Tibial nerve (tissue), 4 donors: Measurements from ENCODE around the gene RNF14. TPM values are rescaled to one million over a fixed set of nuclear protein-coding genes. Genes with fewer than 3 reads are reported as not detected.

Source experiments
- DNase-seq, 2 donors: peaks; one replicate each; pipeline ENCODE4 v3.0.0-alpha.2; 2019; ENCODE audit warnings: low spot score in 2 of 2
- H3K27ac ChIP-seq, 4 donors: fragments of 200-600 bp; sonication (generic) in 3 of 4; one replicate each; pipeline ENCODE4 v1.5.1; 2017 to 2019; ENCODE audit warnings: mild to moderate bottlenecking in 1 of 4
- H3K27me3 ChIP-seq, 2 donors: fragments of 200-600 bp; sonication (generic) in 1 of 2; one replicate each; pipeline versions ENCODE4 v1.5.1 to v1.6.0; 2017 to 2019
- H3K36me3 ChIP-seq, 3 donors: fragments of 200-600 bp; sonication (generic); one replicate each; pipeline ENCODE4 v1.5.1; 2018 to 2019
- H3K4me1 ChIP-seq, 4 donors: fragments of 200-600 bp; sonication (generic) in 3 of 4; one replicate each; pipeline ENCODE4 v1.5.1; 2017 to 2019
- H3K4me3 ChIP-seq, 4 donors: fragments of 200-600 bp; sonication (generic) in 3 of 4; one replicate each; pipeline ENCODE4 v1.5.1; 2017 to 2019; ENCODE audit warnings: mild to moderate bottlenecking in 1 of 4, moderate library complexity in 1 of 4
- H3K9me3 ChIP-seq, 4 donors: fragments of 200-600 bp; sonication (generic) in 3 of 4; one replicate each; pipeline ENCODE4 v1.5.1; 2017 to 2019
- EP300 ChIP-seq, 2 donors: sonication (generic); formaldehyde crosslinking; IDR thresholded peaks; one replicate each; pipeline ENCODE4 v1.6.1; 2017; ENCODE audit warnings: antibody characterized with exemption in 2 of 2, mild to moderate bottlenecking in 1 of 2
- POLR2A ChIP-seq, 2 donors: fragments of 450-650 bp; IDR thresholded peaks; one replicate each; pipeline ENCODE4 v1.6.1; 2017; ENCODE audit warnings: antibody characterized with exemption in 2 of 2, mild to moderate bottlenecking in 2 of 2, moderate library complexity in 2 of 2
- WGBS, 2 donors: methylation state at CpG; one replicate each; pipeline ENCODE4 v1.1.5; 2018; 5-methylcytosine and 5-hydroxymethylcytosine counted together
- total RNA-seq, 4 donors: library from RNA; depleted of rRNA; stranded (reverse); fragments of >200 nt; gene quantifications; one replicate each; pipeline ENCODE4 v1.1.0, GENCODE V29; 2016
- TF ChIP-seq, protein P1 (sequence below), 5 experiments: fragments of 200-600 bp in 3 of 5; fragments of 450-650 bp in 2 of 5; sonication (generic) in 3 of 5; IDR thresholded peaks; one replicate each; pipeline ENCODE4 v1.5.1; 2016 to 2019; ENCODE audit warnings: antibody characterized with exemption in 5 of 5, mild to moderate bottlenecking in 3 of 5, moderate library complexity in 2 of 5

RNF14 gene
- total RNA-seq, 4 donors from 2014 or later = 48.0 to 70.5 (median 57.8) TPM

GRCh38 chr5:141952020-141952419 lies 16.9 kb upstream of the RNF14 start:
- Histone ChIP-seq H3K36me3 (peaks cover 0 to 14% (median 0%) of the 10 kb centered on the region in 3 donors), H3K4me1 (peaks cover 0 to 8% (median 0%) of the 10 kb centered on the region in 4 donors), H3K4me3 (no peak overlapping the region), H3K9me3 (no peaks in the 10 kb centered on the region), H3K27me3 (no peaks in the 10 kb centered on the region), H3K27ac (no peak overlapping the region)
- no peak for TF ChIP-seq EP300 (IDR thresholded peaks at IDR 0.05)
- TF ChIP-seq POLR2A (IDR thresholded peaks at IDR 0.05) = no peak
- TF ChIP-seq, protein P1, sequence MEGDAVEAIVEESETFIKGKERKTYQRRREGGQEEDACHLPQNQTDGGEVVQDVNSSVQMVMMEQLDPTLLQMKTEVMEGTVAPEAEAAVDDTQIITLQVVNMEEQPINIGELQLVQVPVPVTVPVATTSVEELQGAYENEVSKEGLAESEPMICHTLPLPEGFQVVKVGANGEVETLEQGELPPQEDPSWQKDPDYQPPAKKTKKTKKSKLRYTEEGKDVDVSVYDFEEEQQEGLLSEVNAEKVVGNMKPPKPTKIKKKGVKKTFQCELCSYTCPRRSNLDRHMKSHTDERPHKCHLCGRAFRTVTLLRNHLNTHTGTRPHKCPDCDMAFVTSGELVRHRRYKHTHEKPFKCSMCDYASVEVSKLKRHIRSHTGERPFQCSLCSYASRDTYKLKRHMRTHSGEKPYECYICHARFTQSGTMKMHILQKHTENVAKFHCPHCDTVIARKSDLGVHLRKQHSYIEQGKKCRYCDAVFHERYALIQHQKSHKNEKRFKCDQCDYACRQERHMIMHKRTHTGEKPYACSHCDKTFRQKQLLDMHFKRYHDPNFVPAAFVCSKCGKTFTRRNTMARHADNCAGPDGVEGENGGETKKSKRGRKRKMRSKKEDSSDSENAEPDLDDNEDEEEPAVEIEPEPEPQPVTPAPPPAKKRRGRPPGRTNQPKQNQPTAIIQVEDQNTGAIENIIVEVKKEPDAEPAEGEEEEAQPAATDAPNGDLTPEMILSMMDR (IDR thresholded peaks at IDR 0.05) = no peak
- DNase-seq = no peak
- WGBS, 2 donors = 56 to 66% methylated on average over 2 of the region's 2 CpGs

DNA sequence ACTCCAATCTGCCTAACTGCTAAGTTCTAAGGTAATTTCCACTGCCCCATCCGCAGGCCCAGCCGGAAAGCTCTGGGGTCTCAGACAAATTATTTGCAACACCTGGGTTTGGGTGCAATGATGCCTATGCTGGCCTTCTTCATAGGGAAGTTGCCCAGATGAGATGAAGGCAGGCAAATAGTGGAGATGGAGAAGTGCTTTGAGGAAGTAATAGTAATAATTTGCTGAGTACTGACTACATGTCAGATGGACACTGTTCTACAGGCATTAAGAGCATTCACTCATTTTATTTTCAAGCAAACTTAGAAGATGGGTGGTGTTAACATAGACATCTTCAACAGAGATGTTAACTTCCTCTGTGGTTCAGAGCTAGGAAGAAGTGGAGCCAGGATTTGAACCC lies 14.7 kb upstream of the RNF14 start:
- TF ChIP-seq EP300 (IDR thresholded peaks at IDR 0.05) = peak in 1 of 2 donors; percentile 23
- TF ChIP-seq POLR2A (IDR thresholded peaks at IDR 0.05) = no peak
- TF ChIP-seq, protein P1 (IDR thresholded peaks at IDR 0.05) = no peak
- 82 to 90% methylated on average over 2 of the region's 2 CpGs for WGBS, 2 donors
- H3K4me1 ChIP-seq = peaks cover 0 to 22% (median 0%) of the 10 kb centered on the region in 4 donors

GRCh38 chr5:141957367-141957996 lies 11.4 kb upstream of the RNF14 start:
- no peak for DNase-seq
- H3K36me3 ChIP-seq = peaks cover 0 to 7% (median 0%) of the 10 kb centered on the region in 3 donors
- H3K27me3 ChIP-seq = no peaks in the 10 kb centered on the region
- TF ChIP-seq, protein P1 (IDR thresholded peaks at IDR 0.05) = no peak
- TF ChIP-seq EP300 (IDR thresholded peaks at IDR 0.05) = no peak
- TF ChIP-seq POLR2A (IDR thresholded peaks at IDR 0.05) = no peak
- WGBS, 2 donors = 60 to 62% methylated on average over 16 of the region's 16 CpGs
- H3K4me3 ChIP-seq = peak overlapping the region in 1 of 4 donors; percentile 22
- H3K4me1 ChIP-seq = peaks cover 0 to 42% (median 3%) of the 10 kb centered on the region in 4 donors
- H3K27ac ChIP-seq = peak overlapping the region in 1 of 4 donors; percentile 48
- no peaks in the 10 kb centered on the region for H3K9me3 ChIP-seq

More for the DNA sequence above, 14.7 kb upstream of the RNF14 start:
- Histone ChIP-seq H3K36me3 (peaks cover 0 to 14% (median 0%) of the 10 kb centered on the region in 3 donors), H3K9me3 (no peaks in the 10 kb centered on the region), H3K27me3 (no peaks in the 10 kb centered on the region), H3K4me3 (no peak overlapping the region), H3K27ac (no peak overlapping the region)
- no peak for DNase-seq

GRCh38 chr5:141958113-141958512 lies 10.8 kb upstream of the RNF14 start, which contains the start of gene PCDH12:
PCDH12 (minus strand) TSS chr5:141958202; CDS start chr5:141957851, 351 bp downstream.
- H3K27me3 ChIP-seq = no peaks in the 10 kb centered on the region
- DNase-seq = no peak
- peak within 1 kb of the TSS in 1 of 4 donors; percentile 22 for H3K4me3 ChIP-seq
- 16 to 22% methylated on average over 7 of the region's 7 CpGs for WGBS, 2 donors
- H3K36me3 ChIP-seq = peaks cover 0 to 7% (median 0%) of the 10 kb centered on the region in 3 donors
- H3K4me1 ChIP-seq = peaks cover 0 to 42% (median 3%) of the 10 kb centered on the region in 4 donors
- H3K27ac ChIP-seq = peak within 1 kb of the TSS in 2 of 4 donors; percentile 33 to 48
- no peaks in the 10 kb centered on the region for H3K9me3 ChIP-seq
- TF ChIP-seq EP300 (IDR thresholded peaks at IDR 0.05) (peak in 1 of 2 donors; percentile 17), POLR2A (IDR thresholded peaks at IDR 0.05) (no peak)
- TF ChIP-seq, protein P1 (IDR thresholded peaks at IDR 0.05) = peak in 1 of 5 experiments; percentile 6

- H3K27ac ChIP-seq = peak overlapping the region in 1 of 4 donors; percentile 33
- H3K4me3 ChIP-seq = no peak overlapping the region
- H3K36me3 ChIP-seq = peaks cover 0 to 7% (median 0%) of the 10 kb centered on the region in 3 donors
- H3K9me3 ChIP-seq = no peaks in the 10 kb centered on the region
- peaks cover 0 to 39% (median 3%) of the 10 kb centered on the region in 4 donors for H3K4me1 ChIP-seq
- DNase-seq = no peak
- no peaks in the 10 kb centered on the region for H3K27me3 ChIP-seq
- TF ChIP-seq EP300 (IDR thresholded peaks at IDR 0.05) = no peak
- no peak for TF ChIP-seq POLR2A (IDR thresholded peaks at IDR 0.05)
- whole genome bisulfite sequencing, 2 donors = 51 to 55% methylated on average over 8 of the region's 8 CpGs
Observed at GRCh38 chr5:141958546-141959172, 10.2 kb upstream of the RNF14 start.
